ENCODE measurements around the gene B4GALNT1. TPM values are rescaled to one million over a fixed set of nuclear protein-coding genes. Genes with fewer than 3 reads are reported as not detected.
"Not testable (repeated sequence)": the region's sequence is repeated elsewhere in the genome, so short reads cannot be mapped to it uniquely, and the experiment has no call there.

The B4GALNT1 gene
- total RNA-seq, 1 donor from 2014 or later, result 37.5 TPM

- FAIRE-seq (no peak), DNase-seq (ENCODE audit: low spot score in 2 of 2) (no peak)
Measured at GRCh38 chr12:57640175-57641042, 7.4 kb upstream of the B4GALNT1 start.

- FAIRE-seq (no peak), DNase-seq (ENCODE audit: low spot score in 2 of 2) (no peak)
Measured at GRCh38 chr12:57638096-57638495, 5.1 kb upstream of the B4GALNT1 start.

GRCh38 chr12:57637364-57637763, 4.4 kb upstream of the B4GALNT1 start:
- no peak for FAIRE-seq
- no peak for DNase-seq (ENCODE audit: low spot score in 2 of 2)

GRCh38 chr12:57636731-57637130, 3.7 kb upstream of the B4GALNT1 start:
- not testable (repeated sequence) for FAIRE-seq; DNase-seq (ENCODE audit: low spot score in 2 of 2)

GRCh38 chr12:57632073-57632957, 686 bp downstream of the B4GALNT1 start:
- no peak for FAIRE-seq
- peak; percentile 31 to 34 for DNase-seq (ENCODE audit: low spot score in 2 of 2)

GRCh38 chr12:57631566-57632072, 1.4 kb downstream of the B4GALNT1 start:
- DNase-seq (ENCODE audit: low spot score in 2 of 2) (peak in 1 of 2 donors; percentile 23), FAIRE-seq (no peak)

GRCh38 chr12:57630891-57631433, 2.0 kb downstream of the B4GALNT1 start:
- FAIRE-seq, result no peak
- no peak for DNase-seq (ENCODE audit: low spot score in 2 of 2)

GRCh38 chr12:57629897-57630471, 3.0 kb downstream of the B4GALNT1 start:
- FAIRE-seq, result no peak
- DNase-seq (ENCODE audit: low spot score in 2 of 2), result peak; percentile 59 to 78

GRCh38 chr12:57628280-57629191, 4.5 kb downstream of the B4GALNT1 start:
- FAIRE-seq (no peak), DNase-seq (ENCODE audit: low spot score in 2 of 2) (no peak)

GRCh38 chr12:57627501-57628279, 5.3 kb downstream of the B4GALNT1 start:
- FAIRE-seq, result no peak
- no peak for DNase-seq (ENCODE audit: low spot score in 2 of 2)

GRCh38 chr12:57626921-57627445, 6.0 kb downstream of the B4GALNT1 start:
- no peak for FAIRE-seq

GRCh38 chr12:57626111-57626920, 6.7 kb downstream of the B4GALNT1 start:
- DNase-seq (ENCODE audit: low spot score in 2 of 2), result no peak
- no peak for FAIRE-seq

More at GRCh38 chr12:57626921-57627445, 6.0 kb downstream of the B4GALNT1 start:
- DNase-seq (ENCODE audit: low spot score in 2 of 2), result no peak

GRCh38 chr12:57625261-57626032, 7.6 kb downstream of the B4GALNT1 start:
- no peak for DNase-seq (ENCODE audit: low spot score in 2 of 2)
- FAIRE-seq, result no peak

GRCh38 chr12:57624441-57625220, 8.4 kb downstream of the B4GALNT1 start:
- no peak for FAIRE-seq

GRCh38 chr12:57623811-57624390, 9.1 kb downstream of the B4GALNT1 start:
- no peak for FAIRE-seq
- DNase-seq (ENCODE audit: low spot score in 2 of 2), result no peak

More at GRCh38 chr12:57624441-57625220, 8.4 kb downstream of the B4GALNT1 start:
- no peak for DNase-seq (ENCODE audit: low spot score in 2 of 2)
